GM19023 (cell line): ENCODE results near the gene PLK5.

ENCODE experiments used
- ATAC-seq: cut with Tn5 transposase; IDR thresholded peaks from one replicate; pipeline ENCODE4 v1.9.1; 2021; ENCODE audit warnings: mild to moderate bottlenecking, moderate library complexity; ENCODE audit not compliant: unreplicated experiment

PLK5 gene

GRCh38 chr19:1554968-1555367, 31.1 kb downstream of the PLK5 start:
- ATAC-seq = no peak

- ATAC-seq = no peak
Measured at GRCh38 chr19:1555487-1556389, 31.9 kb downstream of the PLK5 start.

GRCh38 chr19:1556390-1557070, 32.7 kb downstream of the PLK5 start:
- ATAC-seq = no peak

GRCh38 chr19:1558552-1558951, 34.7 kb downstream of the PLK5 start:
- no peak for ATAC-seq

- ATAC-seq = no peak
Measured at GRCh38 chr19:1560286-1560882, 36.5 kb downstream of the PLK5 start.

GRCh38 chr19:1561236-1561842, 37.5 kb downstream of the PLK5 start:
- ATAC-seq = no peak

- ATAC-seq = no peak
Measured at GRCh38 chr19:1563251-1563650, 39.4 kb downstream of the PLK5 start.

GRCh38 chr19:1566392-1567115, 42.7 kb downstream of the PLK5 start:
- ATAC-seq = no peak

- ATAC-seq = no peak
Measured at GRCh38 chr19:1567116-1567847, 43.4 kb downstream of the PLK5 start.

- no peak for ATAC-seq
Measured at GRCh38 chr19:1567848-1568227, 44.0 kb downstream of the PLK5 start.

- ATAC-seq = peak; percentile 65
Measured at GRCh38 chr19:1568320-1569019, 44.6 kb downstream of the PLK5 start, which contains the start of gene MEX3D. Gene MEX3D, minus strand, starts transcription at chr19:1568325. Its CDS starts 267 bp downstream, at chr19:1568058.

- ATAC-seq = no peak
Measured at GRCh38 chr19:1569997-1570396, 46.1 kb downstream of the PLK5 start.

- no peak for ATAC-seq
Measured at GRCh38 chr19:1570836-1571235, 47.0 kb downstream of the PLK5 start.

GRCh38 chr19:1571358-1571757, 47.5 kb downstream of the PLK5 start:
- ATAC-seq = no peak

GRCh38 chr19:1572795-1573194, 48.9 kb downstream of the PLK5 start:
- ATAC-seq = no peak

- ATAC-seq = no peak
Measured at GRCh38 chr19:1574354-1575136, 50.7 kb downstream of the PLK5 start.

GRCh38 chr19:1575323-1576241, 51.7 kb downstream of the PLK5 start:
- ATAC-seq = no peak
